ENCODE data around the gene SUPT20H.

Gene SUPT20H

GRCh38 chr13:37049810-37050209, 9.7 kb downstream of the SUPT20H start:
- Histone ChIP-seq H3K27ac (no peak overlapping the region), H3K79me2 (peaks cover 12% of the 10 kb centered on the region), H3K9me3 (ENCODE audit: control insufficient read depth, low read length) (no peaks in the 10 kb centered on the region), H3K36me3 (ENCODE audit: control insufficient read depth, insufficient read depth, low read length) (no peaks in the 10 kb centered on the region), H3K4me1 (no peaks in the 10 kb centered on the region), H3K9ac (no peak overlapping the region), H3K4me3 (ENCODE audit: low read depth, low read length) (no peak overlapping the region), H2AFZ (no peak overlapping the region), H3K4me2 (ENCODE audit: low read length) (no peak overlapping the region), H3K27me3 (ENCODE audit: control insufficient read depth, insufficient read depth, low read length) (no peaks in the 10 kb centered on the region)
- TF ChIP-seq CTCF (IDR thresholded peaks at IDR 0.05) = no peak

GRCh38 chr13:37047846-37048245, 11.6 kb downstream of the SUPT20H start:
- no peaks in the 10 kb centered on the region for H3K27me3 ChIP-seq (ENCODE audit: control insufficient read depth, insufficient read depth, low read length)
- H3K79me2 ChIP-seq = peaks cover 6% of the 10 kb centered on the region
- H3K4me1 ChIP-seq = no peaks in the 10 kb centered on the region
- no peak overlapping the region for H3K27ac ChIP-seq
- H3K4me2 ChIP-seq (ENCODE audit: low read length) = no peak overlapping the region
- H2AFZ ChIP-seq = no peak overlapping the region
- H3K9me3 ChIP-seq (ENCODE audit: control insufficient read depth, low read length) = no peaks in the 10 kb centered on the region
- no peak overlapping the region for H3K9ac ChIP-seq
- H3K36me3 ChIP-seq (ENCODE audit: control insufficient read depth, insufficient read depth, low read length) = no peaks in the 10 kb centered on the region
- no peak for TF ChIP-seq CTCF (IDR thresholded peaks at IDR 0.05)
- H3K4me3 ChIP-seq (ENCODE audit: low read depth, low read length) = no peak overlapping the region

- Histone ChIP-seq H3K27ac (no peak overlapping the region), H3K4me2 (ENCODE audit: low read length) (no peak overlapping the region), H3K4me3 (ENCODE audit: low read depth, low read length) (no peak overlapping the region), H3K9me3 (ENCODE audit: control insufficient read depth, low read length) (no peaks in the 10 kb centered on the region), H3K9ac (no peak overlapping the region), H3K4me1 (no peaks in the 10 kb centered on the region), H3K27me3 (ENCODE audit: control insufficient read depth, insufficient read depth, low read length) (no peaks in the 10 kb centered on the region), H2AFZ (no peak overlapping the region), H3K79me2 (peaks cover 3% of the 10 kb centered on the region), H3K36me3 (ENCODE audit: control insufficient read depth, insufficient read depth, low read length) (no peaks in the 10 kb centered on the region)
- TF ChIP-seq CTCF (IDR thresholded peaks at IDR 0.05) = no peak
These were observed 12.5 kb downstream of the SUPT20H start for GRCh38 chr13:37047032-37047431.

- Histone ChIP-seq H3K4me3 (ENCODE audit: low read depth, low read length) (no peak overlapping the region), H3K79me2 (no peaks in the 10 kb centered on the region), H3K36me3 (ENCODE audit: control insufficient read depth, insufficient read depth, low read length) (no peaks in the 10 kb centered on the region), H3K9ac (no peak overlapping the region), H2AFZ (no peak overlapping the region), H3K9me3 (ENCODE audit: control insufficient read depth, low read length) (no peaks in the 10 kb centered on the region), H3K4me1 (no peaks in the 10 kb centered on the region), H3K27ac (no peak overlapping the region), H3K27me3 (ENCODE audit: control insufficient read depth, insufficient read depth, low read length) (no peaks in the 10 kb centered on the region), H3K4me2 (ENCODE audit: low read length) (no peak overlapping the region)
- no peak for TF ChIP-seq CTCF (IDR thresholded peaks at IDR 0.05)
These were observed 13.4 kb downstream of the SUPT20H start for GRCh38 chr13:37046062-37046461.

- Histone ChIP-seq H2AFZ (no peak overlapping the region), H3K4me3 (ENCODE audit: low read depth, low read length) (no peak overlapping the region), H3K4me2 (ENCODE audit: low read length) (no peak overlapping the region), H3K27ac (no peak overlapping the region), H3K9me3 (ENCODE audit: control insufficient read depth, low read length) (no peaks in the 10 kb centered on the region), H3K36me3 (ENCODE audit: control insufficient read depth, insufficient read depth, low read length) (no peaks in the 10 kb centered on the region), H3K27me3 (ENCODE audit: control insufficient read depth, insufficient read depth, low read length) (no peaks in the 10 kb centered on the region), H3K9ac (no peak overlapping the region), H3K79me2 (no peaks in the 10 kb centered on the region), H3K4me1 (no peaks in the 10 kb centered on the region)
- TF ChIP-seq CTCF (IDR thresholded peaks at IDR 0.05) = no peak
These were observed 18.7 kb downstream of the SUPT20H start for GRCh38 chr13:37040789-37041188.
